ENCODE results near the gene SIGLEC10.
"Not testable (repeated sequence)": the region's sequence is repeated elsewhere in the genome, so short reads cannot be mapped to it uniquely, and the experiment has no call there.

- TF ChIP-seq, protein P1, sequence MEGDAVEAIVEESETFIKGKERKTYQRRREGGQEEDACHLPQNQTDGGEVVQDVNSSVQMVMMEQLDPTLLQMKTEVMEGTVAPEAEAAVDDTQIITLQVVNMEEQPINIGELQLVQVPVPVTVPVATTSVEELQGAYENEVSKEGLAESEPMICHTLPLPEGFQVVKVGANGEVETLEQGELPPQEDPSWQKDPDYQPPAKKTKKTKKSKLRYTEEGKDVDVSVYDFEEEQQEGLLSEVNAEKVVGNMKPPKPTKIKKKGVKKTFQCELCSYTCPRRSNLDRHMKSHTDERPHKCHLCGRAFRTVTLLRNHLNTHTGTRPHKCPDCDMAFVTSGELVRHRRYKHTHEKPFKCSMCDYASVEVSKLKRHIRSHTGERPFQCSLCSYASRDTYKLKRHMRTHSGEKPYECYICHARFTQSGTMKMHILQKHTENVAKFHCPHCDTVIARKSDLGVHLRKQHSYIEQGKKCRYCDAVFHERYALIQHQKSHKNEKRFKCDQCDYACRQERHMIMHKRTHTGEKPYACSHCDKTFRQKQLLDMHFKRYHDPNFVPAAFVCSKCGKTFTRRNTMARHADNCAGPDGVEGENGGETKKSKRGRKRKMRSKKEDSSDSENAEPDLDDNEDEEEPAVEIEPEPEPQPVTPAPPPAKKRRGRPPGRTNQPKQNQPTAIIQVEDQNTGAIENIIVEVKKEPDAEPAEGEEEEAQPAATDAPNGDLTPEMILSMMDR (IDR thresholded peaks at IDR 0.05) = not testable (repeated sequence)
- TF ChIP-seq BHLHE40, ELK1 (IDR thresholded peaks at IDR 0.05; ENCODE audit: low read depth, low read length): not testable (repeated sequence)
These were observed 20.0 kb downstream of the SIGLEC10 start for GRCh38 chr19:51397453-51397852.
